Esophagus muscularis mucosa (tissue), 3 donors: ENCODE measurements around the gene CAND1.

ENCODE experiments used
- CTCF ChIP-seq, 3 experiments: fragments of 200-600 bp in 2 of 3; fragments of 450-650 bp in 1 of 3; sonication (generic) in 2 of 3; IDR thresholded peaks; one replicate each; pipeline ENCODE4 v1.5.1; 2017 to 2019; ENCODE audit warnings: antibody characterized with exemption in 3 of 3, mild to moderate bottlenecking in 2 of 3, moderate library complexity in 1 of 3
- POLR2AphosphoS5 ChIP-seq, 2 donors: sonication (generic); formaldehyde crosslinking; IDR thresholded peaks; one replicate each; pipeline ENCODE4 v1.6.1; 2017; ENCODE audit warnings: antibody characterized with exemption in 2 of 2

GRCh38 chr12:67276421-67276820 lies 7.3 kb downstream of the CAND1 start:
- TF ChIP-seq CTCF (IDR thresholded peaks at IDR 0.05) (no peak), POLR2AphosphoS5 (IDR thresholded peaks at IDR 0.05) (no peak)
